Measurements from ENCODE around the gene BCAS3. TPM values are rescaled to one million over a fixed set of nuclear protein-coding genes. Genes with fewer than 3 reads are reported as not detected.

Gene BCAS3
- total RNA-seq, 1 experiment from 2014 or later = 12.2 TPM

DNA sequence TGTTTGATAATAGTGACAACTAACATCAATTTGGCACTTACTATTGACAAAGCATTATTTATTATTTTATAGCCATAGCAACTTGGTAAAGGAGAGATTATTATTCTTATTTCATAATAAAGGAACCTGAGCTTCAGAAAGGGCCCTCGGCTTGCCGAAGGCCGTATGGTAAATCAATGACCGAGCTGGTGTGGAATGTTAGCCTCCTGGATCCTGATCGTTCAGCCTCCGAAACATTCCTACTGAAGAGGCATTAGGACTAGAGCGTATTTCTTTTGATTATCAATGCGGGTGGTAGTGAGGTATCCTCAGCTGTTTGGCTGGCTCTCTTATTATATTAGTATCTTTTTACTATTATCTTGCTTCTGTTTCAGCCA, 522.7 kb downstream of the BCAS3 start:
- Histone ChIP-seq H3K9me3 (no peaks in the 10 kb centered on the region), H3K36me3 (no peaks in the 10 kb centered on the region), H3K27me3 (no peaks in the 10 kb centered on the region), H3K4me3 (no peak overlapping the region)
- DNase-seq = no peak

DNA sequence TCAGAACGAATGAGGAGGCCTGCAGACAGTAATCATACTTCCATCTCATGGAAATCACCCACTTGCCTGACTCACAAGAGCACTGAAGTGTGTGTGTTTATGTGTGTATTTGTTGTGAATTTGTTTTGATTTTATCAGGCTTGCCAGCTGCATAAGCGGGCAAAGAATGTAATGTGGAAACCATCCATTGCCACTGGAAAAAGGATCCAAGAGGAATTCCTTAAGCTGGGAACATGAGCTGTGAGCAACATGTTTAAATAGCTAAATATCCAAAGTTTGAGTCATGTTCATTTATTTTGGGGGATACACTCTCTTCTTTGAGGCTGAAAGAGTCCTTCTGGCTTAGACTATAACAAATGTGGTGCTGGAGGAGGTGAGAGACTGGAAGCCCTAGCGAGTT, 523.6 kb downstream of the BCAS3 start:
- Histone ChIP-seq H3K27me3 (no peaks in the 10 kb centered on the region), H3K4me3 (no peak overlapping the region), H3K9me3 (no peaks in the 10 kb centered on the region), H3K36me3 (no peaks in the 10 kb centered on the region)
- DNase-seq = peak; percentile 75

DNA sequence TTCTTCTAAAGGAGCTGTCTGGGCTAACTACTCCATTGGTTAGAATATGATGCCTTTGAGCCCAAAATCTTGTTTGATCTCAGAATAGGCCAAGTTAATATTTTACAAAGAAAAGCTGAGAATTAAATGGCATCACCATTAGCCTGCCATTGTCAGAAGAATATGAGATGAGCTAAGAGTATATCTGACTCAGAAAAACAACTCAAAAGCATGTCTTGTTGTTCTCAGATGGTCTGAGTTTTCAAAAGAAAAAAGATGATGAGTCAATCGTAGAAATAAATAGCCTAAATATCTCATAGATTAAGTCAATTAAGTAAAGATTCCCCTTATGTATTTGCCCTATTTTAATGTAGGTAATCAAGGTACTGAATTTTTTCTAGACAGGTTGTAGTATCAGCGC, 524.9 kb downstream of the BCAS3 start:
- Histone ChIP-seq H3K27me3 (no peaks in the 10 kb centered on the region), H3K9me3 (no peaks in the 10 kb centered on the region), H3K4me3 (no peak overlapping the region), H3K36me3 (no peaks in the 10 kb centered on the region)
- DNase-seq = no peak

DNA sequence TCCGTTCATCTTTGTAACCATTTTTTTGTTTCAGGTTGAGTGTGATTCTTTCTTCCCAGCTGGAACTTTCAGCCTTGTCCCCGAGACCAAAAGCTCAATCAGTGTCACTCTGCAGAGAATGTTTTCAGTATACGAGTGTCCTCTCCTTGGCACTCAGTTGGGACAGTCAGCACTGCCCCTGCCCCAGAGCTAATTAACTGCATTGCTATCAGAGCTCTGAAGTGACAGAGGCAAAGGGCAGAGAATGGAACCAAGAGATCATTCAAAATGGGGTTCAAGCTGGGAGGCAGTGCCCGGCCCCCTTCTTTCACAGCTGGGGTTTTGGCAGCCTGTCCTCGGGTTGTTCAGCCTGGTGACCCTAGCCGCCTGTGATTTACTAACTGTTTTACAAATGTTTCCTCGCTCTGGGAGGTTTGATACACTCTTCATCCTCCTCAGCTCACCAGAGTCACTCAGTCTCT, 526.0 kb downstream of the BCAS3 start:
- Histone ChIP-seq H3K4me3 (no peak overlapping the region), H3K9me3 (no peaks in the 10 kb centered on the region), H3K27me3 (no peaks in the 10 kb centered on the region), H3K36me3 (no peaks in the 10 kb centered on the region)
- DNase-seq = no peak

DNA sequence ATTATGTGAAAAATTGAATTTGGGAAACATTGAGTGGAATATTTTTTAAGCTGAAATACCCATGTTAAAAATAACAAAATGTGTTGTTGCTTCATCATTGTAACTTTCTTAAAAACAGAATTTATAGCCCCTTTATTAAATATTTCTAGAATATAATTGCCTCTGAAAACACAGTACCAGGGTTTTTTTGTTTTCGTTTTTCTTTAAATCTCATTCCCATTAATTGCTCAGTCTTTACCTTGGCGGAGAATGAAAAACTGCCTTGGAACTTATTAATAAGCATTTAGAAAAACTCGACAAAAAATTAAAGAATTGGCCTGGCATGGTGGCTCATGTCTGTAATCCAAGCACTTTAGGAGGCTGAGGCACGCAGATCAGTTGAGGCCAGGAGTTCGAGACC, 526.8 kb downstream of the BCAS3 start:
- no peaks in the 10 kb centered on the region for H3K9me3 ChIP-seq
- DNase-seq = no peak
- no peaks in the 10 kb centered on the region for H3K27me3 ChIP-seq
- H3K4me3 ChIP-seq = no peak overlapping the region
- no peaks in the 10 kb centered on the region for H3K36me3 ChIP-seq

DNA sequence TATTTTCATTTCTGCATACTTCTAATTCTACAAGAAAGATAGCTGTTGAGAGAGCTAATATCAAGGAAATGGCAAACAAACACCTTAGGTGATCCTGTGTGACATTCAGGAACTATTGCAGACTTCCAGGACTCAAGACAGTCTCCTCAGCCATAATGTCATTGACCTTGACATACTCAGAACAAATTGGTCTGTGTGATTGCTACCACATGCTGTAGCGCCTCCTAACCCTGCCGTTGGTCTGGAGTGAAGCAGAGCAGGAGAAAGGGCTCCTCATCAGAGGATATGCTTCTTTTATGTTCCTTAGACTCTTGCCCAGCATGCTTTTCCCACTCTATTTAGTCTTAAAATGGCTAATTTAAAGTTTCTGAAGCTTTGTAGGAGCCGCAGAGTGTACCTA, 527.8 kb downstream of the BCAS3 start:
- Histone ChIP-seq H3K4me3 (no peak overlapping the region), H3K27me3 (no peaks in the 10 kb centered on the region), H3K36me3 (no peaks in the 10 kb centered on the region), H3K9me3 (no peaks in the 10 kb centered on the region)
- no peak for DNase-seq

DNA sequence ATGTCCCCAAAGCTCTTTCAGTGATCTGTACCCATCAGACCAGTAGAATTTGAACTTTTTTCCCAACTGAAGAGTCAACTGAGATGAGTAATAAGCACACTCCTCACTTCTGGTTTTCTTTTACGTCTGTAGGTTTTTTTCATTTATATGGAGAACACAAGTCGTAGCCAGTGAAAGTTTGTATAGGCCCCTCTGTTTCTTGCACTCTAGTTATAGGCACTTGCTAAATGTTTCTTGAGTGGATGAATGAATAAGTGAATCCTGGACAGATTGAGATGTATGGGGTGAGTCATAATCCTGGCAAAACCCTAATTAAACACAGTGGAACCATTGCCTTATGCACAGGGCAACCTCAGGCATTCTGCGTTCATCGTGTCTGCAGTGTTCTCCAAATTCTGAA, 528.3 kb downstream of the BCAS3 start:
- Histone ChIP-seq H3K27me3 (no peaks in the 10 kb centered on the region), H3K4me3 (no peak overlapping the region), H3K9me3 (no peaks in the 10 kb centered on the region), H3K36me3 (no peaks in the 10 kb centered on the region)
- peak; percentile 14 for DNase-seq

DNA sequence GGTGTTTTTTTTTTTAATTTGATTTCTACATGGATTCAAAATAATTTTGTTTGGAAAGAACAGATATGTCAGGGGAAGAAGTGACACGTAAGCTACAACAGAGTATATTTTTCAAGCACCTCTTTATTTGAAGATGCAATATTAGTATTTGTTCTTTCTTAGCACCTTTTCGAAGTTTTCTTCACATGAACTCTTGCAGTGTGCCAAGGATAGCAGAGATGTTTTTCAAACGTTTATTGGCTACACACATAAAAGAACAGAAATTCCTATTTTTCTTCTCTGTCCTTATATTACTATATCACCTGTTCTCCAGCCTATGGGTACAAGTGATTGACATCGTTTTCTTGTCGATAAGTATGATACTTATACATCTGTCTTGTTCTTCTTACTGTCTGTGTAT, 529.3 kb downstream of the BCAS3 start:
- DNase-seq = no peak
- H3K36me3 ChIP-seq = no peaks in the 10 kb centered on the region
- no peak overlapping the region for H3K4me3 ChIP-seq
- no peaks in the 10 kb centered on the region for H3K9me3 ChIP-seq
- H3K27me3 ChIP-seq = no peaks in the 10 kb centered on the region

DNA sequence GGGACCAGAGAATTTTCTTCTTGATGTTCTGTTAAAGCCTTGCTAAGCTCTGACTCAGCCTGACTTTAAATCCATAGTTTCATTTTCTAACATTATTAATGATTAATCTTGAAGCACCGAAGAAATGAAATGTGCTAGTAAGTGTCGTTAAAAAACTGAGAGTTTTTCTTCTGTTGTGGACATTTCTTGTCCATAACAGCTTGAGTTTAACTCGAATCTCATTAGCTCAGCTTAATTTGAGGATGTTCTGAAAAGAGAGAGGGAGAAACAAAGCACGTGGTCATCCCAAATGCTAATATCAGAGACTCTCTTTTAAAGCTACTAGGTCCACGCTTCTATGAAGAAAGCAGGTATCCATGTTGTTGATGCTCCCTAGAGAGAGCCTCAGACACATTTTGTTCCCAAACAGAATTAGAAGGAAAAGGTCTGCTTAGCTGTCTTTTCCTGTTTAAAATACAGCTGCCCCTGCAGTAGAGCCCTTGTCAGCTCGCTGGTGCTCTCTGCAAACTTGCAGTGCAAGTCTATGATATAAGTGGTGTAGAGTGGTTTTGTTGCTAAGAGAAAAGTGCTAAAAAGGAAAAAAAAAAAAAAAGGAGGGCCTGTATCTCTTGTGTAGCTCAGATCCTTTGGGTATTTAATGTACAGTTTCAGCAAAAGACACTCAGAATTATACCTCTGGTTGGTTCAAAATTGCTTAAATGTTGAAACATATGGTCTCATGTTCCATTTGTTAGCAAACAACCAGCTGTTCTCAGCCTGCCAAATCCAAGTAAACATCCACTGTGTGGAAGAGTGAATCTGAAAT, 530.9 kb downstream of the BCAS3 start:
- Histone ChIP-seq H3K4me3 (no peak overlapping the region), H3K9me3 (no peaks in the 10 kb centered on the region), H3K36me3 (no peaks in the 10 kb centered on the region), H3K27me3 (no peaks in the 10 kb centered on the region)
- DNase-seq = no peak

DNA sequence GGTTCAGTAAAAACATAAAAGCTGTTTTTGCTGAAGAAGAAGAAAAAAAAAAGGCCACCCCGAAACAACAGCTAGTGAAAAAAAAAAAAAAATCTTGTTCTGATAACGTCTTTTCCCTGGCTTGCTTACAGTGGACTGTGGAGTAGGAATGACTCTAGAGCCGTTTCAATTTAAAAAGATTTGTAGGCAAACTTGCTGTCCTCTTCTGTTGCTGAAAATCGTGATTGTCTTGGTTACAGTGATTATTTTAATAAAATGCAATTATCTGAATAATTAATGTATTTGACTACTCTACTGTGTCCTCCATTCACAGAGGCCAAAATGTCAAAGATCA, 531.4 kb downstream of the BCAS3 start:
- DNase-seq = no peak
- no peak overlapping the region for H3K4me3 ChIP-seq
- no peaks in the 10 kb centered on the region for H3K36me3 ChIP-seq
- H3K9me3 ChIP-seq = no peaks in the 10 kb centered on the region
- no peaks in the 10 kb centered on the region for H3K27me3 ChIP-seq

DNA sequence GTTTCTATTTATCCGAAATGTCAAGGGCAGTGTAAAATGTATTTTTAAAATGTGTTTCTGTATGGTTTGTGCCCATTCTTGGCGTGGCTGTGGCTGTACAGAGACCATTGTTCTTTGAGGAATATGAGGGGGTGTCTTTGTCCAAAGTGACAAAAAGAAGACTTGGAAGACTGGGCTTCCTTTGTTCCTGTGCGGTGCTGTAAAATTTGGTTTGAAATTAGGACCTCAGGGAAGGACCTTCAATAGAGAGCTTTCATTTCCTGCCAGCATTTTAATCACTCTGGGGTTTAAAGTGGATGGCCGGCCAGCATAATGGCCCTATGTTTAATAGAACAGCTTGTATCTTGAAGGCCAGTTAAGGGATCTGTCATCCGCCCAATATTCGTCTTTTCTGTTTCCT, 531.9 kb downstream of the BCAS3 start:
- no peaks in the 10 kb centered on the region for H3K27me3 ChIP-seq
- no peak overlapping the region for H3K4me3 ChIP-seq
- DNase-seq = no peak
- H3K36me3 ChIP-seq = no peaks in the 10 kb centered on the region
- no peaks in the 10 kb centered on the region for H3K9me3 ChIP-seq

DNA sequence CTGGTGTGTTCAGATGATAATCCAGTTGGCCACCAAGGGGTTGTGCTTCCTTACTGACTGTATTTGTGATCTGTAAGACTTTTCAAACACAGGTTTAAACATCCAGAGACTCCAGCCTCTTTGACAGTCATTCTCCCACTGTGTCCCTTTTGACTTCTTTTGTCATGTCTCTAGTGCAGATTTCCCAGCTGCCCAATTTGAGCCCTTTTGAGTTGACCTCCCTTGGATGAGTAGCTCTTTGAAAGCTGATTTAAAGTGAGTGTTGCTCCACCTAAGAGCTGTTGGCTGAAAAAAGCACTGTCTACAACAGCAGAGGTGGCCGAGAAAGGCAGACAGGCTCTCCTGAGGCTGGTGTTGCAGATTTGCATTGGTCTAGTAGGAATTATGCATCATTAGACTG, 533.6 kb downstream of the BCAS3 start:
- Histone ChIP-seq H3K4me3 (no peak overlapping the region), H3K9me3 (no peaks in the 10 kb centered on the region), H3K36me3 (no peaks in the 10 kb centered on the region), H3K27me3 (no peaks in the 10 kb centered on the region)
- no peak for DNase-seq

DNA sequence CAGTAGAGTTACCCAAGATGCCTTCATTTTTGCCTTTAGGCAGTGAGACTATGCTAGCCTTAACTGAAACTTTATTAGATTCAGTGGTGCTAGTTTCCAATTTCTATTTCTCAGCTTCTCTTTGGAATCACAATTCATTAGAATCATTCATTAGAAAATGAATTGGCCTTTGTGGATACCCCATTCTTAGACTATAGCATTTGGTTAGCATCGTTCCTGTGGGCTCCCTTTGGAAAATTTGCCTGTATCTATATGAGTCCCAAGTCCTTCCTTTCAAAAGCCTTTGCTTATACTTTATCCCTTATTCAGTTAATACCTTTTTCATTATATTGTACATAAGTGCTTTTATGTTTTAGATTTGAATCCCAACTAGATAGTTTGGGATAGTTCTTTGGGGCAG, 535.0 kb downstream of the BCAS3 start:
- H3K27me3 ChIP-seq = no peaks in the 10 kb centered on the region
- H3K36me3 ChIP-seq = no peaks in the 10 kb centered on the region
- H3K4me3 ChIP-seq = no peak overlapping the region
- no peaks in the 10 kb centered on the region for H3K9me3 ChIP-seq
- DNase-seq = no peak

DNA sequence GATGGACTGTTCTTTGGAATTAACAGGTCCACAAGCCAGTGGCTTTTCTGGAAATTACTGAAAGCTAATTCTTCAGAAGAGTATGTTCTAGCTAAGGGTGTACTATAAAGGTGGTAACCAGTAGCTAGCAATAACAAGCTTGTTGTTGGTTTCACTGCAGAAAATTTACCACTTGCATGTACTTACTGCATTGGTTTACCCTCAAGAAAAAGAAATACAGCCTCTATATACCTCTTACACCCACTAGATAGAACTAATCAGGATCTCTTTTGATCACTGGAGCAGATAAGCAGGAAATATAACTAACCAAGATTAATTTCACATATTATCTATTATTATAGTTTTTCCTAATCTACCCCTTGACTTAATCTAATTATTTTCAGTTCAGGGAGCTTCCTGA, 537.1 kb downstream of the BCAS3 start:
- Histone ChIP-seq H3K27me3 (no peaks in the 10 kb centered on the region), H3K9me3 (no peaks in the 10 kb centered on the region), H3K4me3 (no peak overlapping the region), H3K36me3 (no peaks in the 10 kb centered on the region)
- no peak for DNase-seq

DNA sequence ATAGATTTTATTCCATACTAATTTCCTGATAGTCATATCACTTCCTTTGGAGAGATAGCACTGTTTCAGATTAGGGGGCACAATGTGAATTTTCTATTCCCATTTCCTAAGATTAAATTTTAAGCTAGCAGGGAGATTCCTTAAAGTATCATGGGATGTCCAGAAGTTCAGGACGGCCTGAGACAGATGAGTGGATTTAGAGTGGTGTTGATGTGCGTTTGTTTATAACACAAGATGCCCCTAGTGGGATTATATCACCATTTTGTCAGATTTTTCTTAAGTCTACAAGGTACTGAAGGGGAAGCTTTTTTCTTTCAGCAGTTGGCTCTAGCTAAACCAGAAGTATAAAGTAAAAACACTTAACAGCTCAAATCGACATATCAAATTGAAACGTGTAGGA, 538.4 kb downstream of the BCAS3 start:
- H3K27me3 ChIP-seq = no peaks in the 10 kb centered on the region
- no peaks in the 10 kb centered on the region for H3K9me3 ChIP-seq
- no peak overlapping the region for H3K4me3 ChIP-seq
- no peaks in the 10 kb centered on the region for H3K36me3 ChIP-seq
- DNase-seq = no peak

DNA sequence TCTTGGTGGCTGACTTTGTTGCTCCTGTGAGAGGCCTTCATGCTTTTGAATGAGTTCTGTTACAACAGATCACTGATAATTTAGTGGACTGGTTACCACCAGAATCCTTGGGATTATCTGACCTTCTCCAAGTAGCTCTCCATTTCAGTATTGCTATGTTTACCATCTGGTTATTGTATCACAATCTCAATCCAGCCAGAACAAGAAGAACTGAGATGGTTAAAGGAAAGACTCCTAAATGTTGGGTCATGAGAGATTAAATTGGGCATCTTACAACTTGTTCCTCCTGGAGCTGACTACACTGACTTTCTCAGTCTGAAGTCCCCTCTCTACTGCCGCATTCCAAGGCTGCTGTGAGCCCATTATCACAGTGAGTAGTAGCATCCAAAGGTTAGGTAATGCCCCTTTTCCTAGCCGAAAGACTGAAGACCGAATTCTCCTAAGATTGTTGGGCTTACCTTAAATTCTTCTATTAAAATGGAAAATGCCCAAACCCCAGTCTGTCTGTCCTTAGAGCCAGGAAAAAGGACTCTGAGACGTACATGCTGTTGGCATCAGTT, 540.3 kb downstream of the BCAS3 start:
- no peaks in the 10 kb centered on the region for H3K27me3 ChIP-seq
- no peaks in the 10 kb centered on the region for H3K9me3 ChIP-seq
- no peaks in the 10 kb centered on the region for H3K36me3 ChIP-seq
- no peak overlapping the region for H3K4me3 ChIP-seq
- DNase-seq = no peak

DNA sequence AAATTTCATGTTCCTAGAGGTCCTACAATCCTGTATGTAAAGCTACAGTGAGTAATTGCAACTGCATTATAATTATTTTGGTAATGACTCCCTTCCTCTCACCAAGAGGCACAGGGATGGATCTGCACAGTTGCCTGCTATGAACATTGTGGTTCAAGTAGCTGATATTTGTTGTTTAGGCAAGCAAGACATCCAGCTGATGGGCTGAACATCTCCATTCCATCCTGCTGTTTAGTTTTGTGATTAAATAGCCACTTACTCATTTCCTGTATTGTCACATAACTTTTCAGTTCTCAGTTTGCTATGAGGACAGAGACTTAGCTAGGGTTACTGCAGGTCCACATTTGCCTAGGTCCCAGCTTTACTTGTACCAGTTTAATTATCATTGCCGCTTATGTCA, 540.8 kb downstream of the BCAS3 start:
- H3K9me3 ChIP-seq = no peaks in the 10 kb centered on the region
- no peak overlapping the region for H3K4me3 ChIP-seq
- H3K27me3 ChIP-seq = no peaks in the 10 kb centered on the region
- no peaks in the 10 kb centered on the region for H3K36me3 ChIP-seq
- DNase-seq = peak; percentile 30

DNA sequence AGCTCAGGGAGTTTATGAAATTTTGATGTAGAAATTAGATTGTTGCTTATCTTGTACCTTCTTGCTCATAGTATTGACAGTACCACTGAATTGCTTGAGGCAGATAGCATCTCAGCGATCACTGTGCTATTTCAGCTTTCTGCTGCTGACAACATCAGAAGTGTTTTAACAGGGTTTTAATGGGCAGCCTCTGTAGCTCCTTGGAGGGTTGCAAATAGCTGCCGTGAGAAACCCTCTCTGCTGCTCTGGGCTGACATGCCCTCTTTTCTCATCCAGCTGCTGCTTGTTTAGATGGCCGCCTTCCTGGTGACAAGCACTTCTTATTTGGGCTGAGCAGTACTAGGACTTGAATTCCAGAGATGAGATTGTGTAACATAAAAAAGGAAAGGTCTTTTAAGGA, 541.8 kb downstream of the BCAS3 start:
- DNase-seq = no peak

More for the DNA sequence above, 541.8 kb downstream of the BCAS3 start:
- H3K27me3 ChIP-seq = no peaks in the 10 kb centered on the region
- H3K9me3 ChIP-seq = no peaks in the 10 kb centered on the region
- H3K36me3 ChIP-seq = no peaks in the 10 kb centered on the region
- no peak overlapping the region for H3K4me3 ChIP-seq

Data from MG63 (cell line).